Neural progenitor cell (in vitro differentiated cells): ENCODE results near the gene USF2.
"Not testable (repeated sequence)": the region's sequence is repeated elsewhere in the genome, so short reads cannot be mapped to it uniquely, and the experiment has no call there.

Experiments
- CTCF ChIP-seq: fragments of 200-600 bp; sonication (generic); IDR thresholded peaks from 2 replicates; pipeline ENCODE4 v1.5.1; 2017; ENCODE audit warnings: antibody characterized with exemption, mild to moderate bottlenecking
- EZH2 ChIP-seq: fragments of 200-600 bp; sonication (generic); IDR thresholded peaks from 2 replicates; pipeline ENCODE4 v1.6.1; 2017; ENCODE audit warnings: antibody characterized with exemption, mild to moderate bottlenecking, moderate library complexity
- EZH2phosphoT487 ChIP-seq: fragments of 200-600 bp; sonication (generic); IDR thresholded peaks from 2 replicates; pipeline ENCODE4 v1.6.1; 2017; ENCODE audit warnings: antibody characterized with exemption

DNA sequence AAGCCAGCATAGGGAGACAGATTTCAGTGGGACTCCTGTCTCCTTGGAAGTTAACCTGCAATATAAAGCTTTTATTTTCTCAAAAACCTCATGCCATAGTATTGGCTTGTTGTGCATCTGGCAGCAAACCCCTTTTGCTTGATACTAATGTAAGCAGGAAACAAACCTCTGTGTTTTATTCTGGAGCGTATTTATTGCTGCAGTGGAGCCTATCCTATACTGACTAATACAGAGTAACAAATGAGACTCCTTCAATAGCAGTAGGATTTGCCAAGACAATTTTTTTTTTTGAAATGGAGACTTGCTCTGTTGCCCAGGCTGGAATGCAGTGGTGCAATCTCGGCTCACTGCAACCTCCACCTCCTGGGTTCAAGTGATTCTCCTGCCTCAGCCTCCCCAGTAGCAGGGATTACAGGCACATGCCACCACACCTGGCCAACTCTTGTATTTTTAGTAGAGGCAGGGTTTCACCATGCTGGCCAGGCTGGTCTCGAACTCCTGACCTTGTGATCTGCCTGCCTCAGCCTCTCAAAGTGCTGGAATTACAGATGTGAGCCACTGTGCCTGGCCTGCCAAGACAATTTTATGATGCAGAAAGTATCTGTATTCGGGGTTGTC is 47.7 kb upstream of the USF2 start:
- not testable (repeated sequence) for TF ChIP-seq CTCF, EZH2, EZH2phosphoT487
